Measurements from ENCODE around the gene FBXL13.
"Not testable (repeated sequence)": the region's sequence is repeated elsewhere in the genome, so short reads cannot be mapped to it uniquely, and the experiment has no call there.

Gene FBXL13

GRCh38 chr7:102979670-102980069 lies 94.9 kb downstream of the FBXL13 start:
- no peak for DNase-seq

GRCh38 chr7:102978284-102978683 lies 96.3 kb downstream of the FBXL13 start:
- DNase-seq = no peak

- not testable (repeated sequence) for DNase-seq
Observed at GRCh38 chr7:102977586-102977985, 97.0 kb downstream of the FBXL13 start.

GRCh38 chr7:102976493-102976892 lies 98.1 kb downstream of the FBXL13 start:
- DNase-seq = no peak

- no peak for DNase-seq
Observed at GRCh38 chr7:102975854-102976253, 98.7 kb downstream of the FBXL13 start.

GRCh38 chr7:102974366-102975236 lies 100.0 kb downstream of the FBXL13 start:
- DNase-seq = no peak

- DNase-seq = no peak
Observed at GRCh38 chr7:102973096-102973802, 101.3 kb downstream of the FBXL13 start.

GRCh38 chr7:102967798-102968197 lies 106.8 kb downstream of the FBXL13 start:
- no peak for DNase-seq

GRCh38 chr7:102966465-102966864 lies 108.1 kb downstream of the FBXL13 start:
- no peak for DNase-seq

GRCh38 chr7:102961993-102962392 lies 112.6 kb downstream of the FBXL13 start:
- not testable (repeated sequence) for DNase-seq

GRCh38 chr7:102958004-102958403 lies 116.6 kb downstream of the FBXL13 start:
- not testable (repeated sequence) for DNase-seq

GRCh38 chr7:102954359-102954758 lies 120.2 kb downstream of the FBXL13 start:
- not testable (repeated sequence) for DNase-seq

GRCh38 chr7:102953406-102953805 lies 121.2 kb downstream of the FBXL13 start:
- DNase-seq = no peak

GRCh38 chr7:102951839-102952238 lies 122.8 kb downstream of the FBXL13 start:
- no peak for DNase-seq

- DNase-seq = no peak
Observed at GRCh38 chr7:102944241-102944640, 130.4 kb downstream of the FBXL13 start.

- DNase-seq = no peak
Observed at GRCh38 chr7:102943423-102944169, 131.0 kb downstream of the FBXL13 start.

GRCh38 chr7:102942868-102943267 lies 131.7 kb downstream of the FBXL13 start:
- DNase-seq = no peak

GRCh38 chr7:102942181-102942866 lies 132.3 kb downstream of the FBXL13 start:
- DNase-seq = no peak

- no peak for DNase-seq
Observed at GRCh38 chr7:102938679-102939078, 135.9 kb downstream of the FBXL13 start.

GRCh38 chr7:102935450-102936115 lies 139.0 kb downstream of the FBXL13 start:
- no peak for DNase-seq

GRCh38 chr7:102934701-102935100 lies 139.9 kb downstream of the FBXL13 start:
- no peak for DNase-seq

- DNase-seq = no peak
Observed at GRCh38 chr7:102934239-102934638, 140.4 kb downstream of the FBXL13 start.
